Gastroesophageal sphincter (tissue), 4 donors: ENCODE data around the gene C1QTNF8. TPM values are rescaled to one million over a fixed set of nuclear protein-coding genes. Genes with fewer than 3 reads are reported as not detected.

ENCODE experiments used
- ATAC-seq: fragments of 150-250 bp; one replicate; pipeline ENCODE4 v1.9.1; 2016; ENCODE audit warnings: mild to moderate bottlenecking, moderate library complexity
- H3K27ac ChIP-seq, 4 donors: fragments of 200-600 bp; sonication (generic) in 3 of 4; 1 replicate in 3 of 4; 2 replicates in 1 of 4; pipeline ENCODE4 v1.5.1; 2016 to 2019
- H3K27me3 ChIP-seq: fragments of 200-600 bp; sonication (generic); one replicate; pipeline ENCODE4 v1.5.1; 2019
- H3K36me3 ChIP-seq, 2 donors: fragments of 200-600 bp; sonication (generic); one replicate each; pipeline ENCODE4 v1.5.1; 2019; ENCODE audit warnings: control low read depth in 1 of 2
- H3K4me1 ChIP-seq, 3 donors: fragments of 200-600 bp; sonication (generic); 1 replicate in 2 of 3; 2 replicates in 1 of 3; pipeline ENCODE4 v1.5.1; 2016 to 2019; ENCODE audit warnings: control low read depth in 2 of 3
- H3K4me3 ChIP-seq, 2 donors: fragments of 200-600 bp; sonication (generic); one replicate each; pipeline ENCODE4 v1.5.1; 2019; ENCODE audit warnings: mild to moderate bottlenecking in 1 of 2, moderate library complexity in 1 of 2
- H3K9me3 ChIP-seq, 3 donors: fragments of 200-600 bp; sonication (generic); one replicate each; pipeline ENCODE4 v1.5.1; 2017 to 2019; ENCODE audit warnings: control low read depth in 2 of 3
- EP300 ChIP-seq: sonication (generic); formaldehyde crosslinking; IDR thresholded peaks from one replicate; pipeline ENCODE4 v1.6.1; 2017; ENCODE audit warnings: antibody characterized with exemption, mild to moderate bottlenecking
- POLR2A ChIP-seq, 2 donors: fragments of 450-650 bp; IDR thresholded peaks; one replicate each; pipeline ENCODE4 v1.6.1; 2017; ENCODE audit warnings: antibody characterized with exemption in 2 of 2, mild to moderate bottlenecking in 2 of 2, moderate library complexity in 1 of 2
- POLR2AphosphoS5 ChIP-seq: sonication (generic); formaldehyde crosslinking; IDR thresholded peaks from one replicate; pipeline ENCODE4 v1.6.1; 2017; ENCODE audit warnings: antibody characterized with exemption
- WGBS, 2 donors: methylation state at CpG; one replicate each; pipeline ENCODE4 v1.1.5; 2018; ENCODE audit warnings: low coverage in 1 of 2; 5-methylcytosine and 5-hydroxymethylcytosine counted together
- total RNA-seq, 4 donors: library from RNA; depleted of rRNA; stranded (reverse); fragments of >200 nt; gene quantifications; one replicate each; pipeline ENCODE4 v1.1.0, GENCODE V29; 2016
- TF ChIP-seq, protein P1 (sequence below), 4 experiments: fragments of 200-600 bp in 2 of 4; fragments of 450-650 bp in 2 of 4; sonication (generic) in 1 of 4; IDR thresholded peaks; one replicate each; pipeline ENCODE4 v1.5.1; 2017 to 2019; ENCODE audit warnings: antibody characterized with exemption in 4 of 4, mild to moderate bottlenecking in 2 of 4, moderate library complexity in 2 of 4

C1QTNF8 gene
- total RNA-seq, 4 donors from 2014 or later, result not detected

DNA sequence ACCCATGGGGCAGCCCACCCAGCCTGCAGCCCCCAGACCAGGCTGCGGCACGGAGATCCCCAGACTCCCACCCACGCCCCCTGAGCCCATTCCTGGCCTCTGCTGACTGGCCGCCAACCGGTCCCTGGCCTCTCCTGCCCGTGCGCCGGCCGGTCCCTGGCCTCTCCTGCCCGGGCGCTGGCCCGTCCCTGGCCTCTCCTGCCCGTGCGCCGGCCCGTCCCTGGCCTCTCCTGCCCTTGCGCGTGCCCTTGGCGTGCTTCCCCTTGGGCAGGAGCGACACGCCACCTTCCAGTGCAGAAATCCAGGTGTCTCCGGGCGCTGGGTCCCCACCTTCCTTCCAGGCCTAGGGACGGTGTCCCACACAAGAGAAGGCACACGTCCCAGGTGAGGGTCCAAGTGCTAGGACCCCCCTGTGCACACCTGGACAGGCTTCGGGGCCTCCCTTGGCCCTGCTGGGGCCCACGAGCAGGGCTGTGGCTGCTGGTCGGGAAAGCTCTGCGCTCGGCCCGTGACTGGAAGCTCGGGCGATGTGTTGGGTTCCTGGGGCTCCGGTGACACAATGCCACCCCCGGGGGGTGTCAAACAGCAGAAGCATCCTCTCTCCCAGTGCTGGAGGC is 35.4 kb upstream of the C1QTNF8 start:
- TF ChIP-seq, protein P1, sequence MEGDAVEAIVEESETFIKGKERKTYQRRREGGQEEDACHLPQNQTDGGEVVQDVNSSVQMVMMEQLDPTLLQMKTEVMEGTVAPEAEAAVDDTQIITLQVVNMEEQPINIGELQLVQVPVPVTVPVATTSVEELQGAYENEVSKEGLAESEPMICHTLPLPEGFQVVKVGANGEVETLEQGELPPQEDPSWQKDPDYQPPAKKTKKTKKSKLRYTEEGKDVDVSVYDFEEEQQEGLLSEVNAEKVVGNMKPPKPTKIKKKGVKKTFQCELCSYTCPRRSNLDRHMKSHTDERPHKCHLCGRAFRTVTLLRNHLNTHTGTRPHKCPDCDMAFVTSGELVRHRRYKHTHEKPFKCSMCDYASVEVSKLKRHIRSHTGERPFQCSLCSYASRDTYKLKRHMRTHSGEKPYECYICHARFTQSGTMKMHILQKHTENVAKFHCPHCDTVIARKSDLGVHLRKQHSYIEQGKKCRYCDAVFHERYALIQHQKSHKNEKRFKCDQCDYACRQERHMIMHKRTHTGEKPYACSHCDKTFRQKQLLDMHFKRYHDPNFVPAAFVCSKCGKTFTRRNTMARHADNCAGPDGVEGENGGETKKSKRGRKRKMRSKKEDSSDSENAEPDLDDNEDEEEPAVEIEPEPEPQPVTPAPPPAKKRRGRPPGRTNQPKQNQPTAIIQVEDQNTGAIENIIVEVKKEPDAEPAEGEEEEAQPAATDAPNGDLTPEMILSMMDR (IDR thresholded peaks at IDR 0.05), result no peak
- TF ChIP-seq POLR2A (IDR thresholded peaks at IDR 0.05) (no peak), POLR2AphosphoS5 (no peak), EP300 (no peak)
- H3K9me3 ChIP-seq, result no peaks in the 10 kb centered on the region
- no peak for ATAC-seq
- no peak overlapping the region for H3K4me3 ChIP-seq
- no peaks in the 10 kb centered on the region for H3K4me1 ChIP-seq
- H3K27me3 ChIP-seq, result peaks cover 8% of the 10 kb centered on the region
- no CpG with 5 or more reads among the region's 35 CpGs for WGBS, 2 donors
- no peak overlapping the region for H3K27ac ChIP-seq
- no peaks in the 10 kb centered on the region for H3K36me3 ChIP-seq

DNA sequence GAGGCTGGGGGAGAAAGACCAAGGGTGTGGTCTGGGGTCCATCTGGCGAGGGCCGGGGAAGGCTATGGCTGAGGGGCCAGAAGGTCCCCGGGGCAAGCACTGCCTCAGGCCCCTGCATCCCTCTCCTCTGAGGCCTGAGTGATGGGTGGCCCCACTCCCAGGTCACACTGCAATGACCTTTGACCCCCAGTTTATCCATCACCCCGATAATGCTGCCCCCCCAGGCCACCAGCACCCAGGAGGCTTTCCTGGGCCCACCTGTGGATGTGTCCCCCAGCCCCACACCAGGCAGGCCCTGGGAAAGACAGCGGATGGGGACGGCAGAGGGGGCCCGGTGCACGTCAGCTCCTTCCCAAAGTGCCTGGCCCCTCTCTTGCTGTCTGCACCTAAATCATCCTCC is 34.3 kb upstream of the C1QTNF8 start:
- H3K4me1 ChIP-seq, result peaks cover 0 to 7% (median 0%) of the 10 kb centered on the region in 3 donors
- H3K27me3 ChIP-seq, result peaks cover 8% of the 10 kb centered on the region
- ATAC-seq, result no peak
- H3K4me3 ChIP-seq, result no peak overlapping the region
- TF ChIP-seq POLR2AphosphoS5 (no peak), EP300 (no peak), POLR2A (IDR thresholded peaks at IDR 0.05) (no peak)
- TF ChIP-seq, protein P1 (IDR thresholded peaks at IDR 0.05), result no peak
- no CpG with 5 or more reads among the region's 8 CpGs for WGBS, 2 donors
- H3K36me3 ChIP-seq, result no peaks in the 10 kb centered on the region
- H3K9me3 ChIP-seq, result no peaks in the 10 kb centered on the region
- H3K27ac ChIP-seq, result no peak overlapping the region

DNA sequence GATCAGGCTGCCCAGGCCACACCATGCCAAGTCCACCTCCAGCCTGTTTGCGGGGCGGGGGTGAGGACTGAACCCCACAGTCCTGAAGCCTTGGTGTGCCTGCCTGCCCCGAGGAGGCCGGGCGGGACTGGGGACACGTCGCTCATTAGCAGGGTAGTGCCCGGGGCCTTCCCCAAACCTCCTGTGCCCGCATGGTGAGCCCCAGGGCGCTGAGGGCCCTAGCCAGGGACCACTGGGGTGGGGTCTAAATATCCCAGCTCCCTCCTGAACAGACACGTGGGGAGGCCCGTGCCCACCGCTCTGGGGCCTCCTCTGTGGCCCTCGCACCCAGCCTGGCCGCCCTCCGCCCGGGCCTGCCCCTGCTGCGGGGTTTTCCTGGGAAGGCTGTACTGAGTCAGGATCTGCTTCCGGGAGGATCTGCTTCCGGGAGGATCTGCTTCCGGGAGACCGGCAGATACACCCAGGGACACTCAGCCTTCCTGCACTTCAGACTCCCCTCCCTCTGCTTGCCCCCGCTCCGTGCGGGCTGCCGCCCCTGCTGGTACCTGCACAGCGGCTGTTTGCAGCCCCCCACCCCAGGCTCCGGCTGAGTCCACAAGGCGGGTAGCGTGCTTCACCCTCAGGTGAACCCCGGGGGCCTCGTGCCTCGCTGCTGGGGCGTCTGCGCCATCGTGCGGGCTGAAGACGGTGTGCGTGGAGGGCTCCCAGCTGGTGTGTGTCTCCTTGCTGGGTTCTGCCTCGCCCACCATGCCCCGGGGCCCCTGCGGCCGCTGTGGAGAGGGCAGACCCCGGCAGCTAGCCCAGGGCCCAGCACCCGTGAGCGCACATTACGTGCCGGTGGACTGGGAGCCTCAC is 33.3 kb upstream of the C1QTNF8 start:
- H3K36me3 ChIP-seq, result no peaks in the 10 kb centered on the region
- 93 to 100% methylated on average over 1 to 15 of the region's 48 CpGs for WGBS, 2 donors
- H3K9me3 ChIP-seq, result no peaks in the 10 kb centered on the region
- no peaks in the 10 kb centered on the region for H3K27me3 ChIP-seq
- ATAC-seq, result no peak
- TF ChIP-seq, protein P1 (IDR thresholded peaks at IDR 0.05), result no peak
- TF ChIP-seq POLR2A (IDR thresholded peaks at IDR 0.05) (no peak), POLR2AphosphoS5 (no peak), EP300 (no peak)
- peaks cover 0 to 11% (median 0%) of the 10 kb centered on the region in 3 donors for H3K4me1 ChIP-seq
- H3K27ac ChIP-seq, result no peak overlapping the region
- no peak overlapping the region for H3K4me3 ChIP-seq

DNA sequence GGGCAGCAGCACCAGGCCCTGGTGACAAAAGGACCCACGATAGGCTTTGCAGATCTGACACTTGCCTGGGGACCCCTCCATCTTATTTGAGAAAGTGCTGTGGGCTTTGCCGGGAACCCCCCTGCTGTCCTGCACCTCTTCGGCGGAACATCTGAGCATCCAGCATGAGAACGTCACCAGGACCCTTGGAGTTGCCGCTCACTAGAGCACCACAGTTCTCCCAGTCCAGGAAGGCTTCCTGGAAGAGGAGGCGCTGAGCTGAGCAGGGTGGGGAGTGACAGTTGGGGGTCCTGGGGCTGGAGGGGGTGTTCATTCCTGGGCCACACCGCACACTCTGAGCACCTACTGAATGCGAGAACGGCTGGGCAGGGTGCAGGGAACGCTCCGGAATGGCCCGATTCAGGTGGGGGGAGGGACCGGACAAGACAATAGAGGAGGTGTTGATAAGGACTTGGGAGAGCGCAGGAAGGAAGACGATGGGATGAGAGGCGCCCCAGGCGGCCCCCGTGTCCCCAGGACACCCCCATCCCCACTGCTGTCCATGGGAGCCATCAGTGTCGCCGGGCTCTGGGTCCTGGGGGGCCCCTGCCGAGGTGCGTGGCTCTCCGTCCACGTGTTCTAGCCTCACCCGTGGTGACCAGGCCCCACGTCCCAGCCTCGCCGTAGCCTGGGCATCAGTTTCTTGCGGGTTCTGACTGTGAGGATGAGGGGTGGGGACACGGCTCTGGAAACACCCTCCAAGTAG is 32.1 kb upstream of the C1QTNF8 start:
- Histone ChIP-seq H3K27me3 (peaks cover 7% of the 10 kb centered on the region), H3K4me3 (no peak overlapping the region), H3K27ac (no peak overlapping the region), H3K36me3 (no peaks in the 10 kb centered on the region), H3K9me3 (no peaks in the 10 kb centered on the region), H3K4me1 (peaks cover 0 to 11% (median 0%) of the 10 kb centered on the region in 3 donors)
- no peak for ATAC-seq
- TF ChIP-seq, protein P1 (IDR thresholded peaks at IDR 0.05), result no peak
- TF ChIP-seq POLR2A (IDR thresholded peaks at IDR 0.05) (no peak), POLR2AphosphoS5 (no peak), EP300 (no peak)
- WGBS, 2 donors, result 89% methylated on average over 10 of the region's 31 CpGs; no CpG with 5 or more reads in 1 of the 2 donors
